GM19372 (cell line): ENCODE data around the gene UBE2I.

Experiments used
- ATAC-seq: cut with Tn5 transposase; IDR thresholded peaks from one replicate; pipeline ENCODE4 v1.9.1; 2021; ENCODE audit warnings: mild to moderate bottlenecking, low read depth, moderate library complexity; ENCODE audit not compliant: unreplicated experiment

UBE2I gene

DNA sequence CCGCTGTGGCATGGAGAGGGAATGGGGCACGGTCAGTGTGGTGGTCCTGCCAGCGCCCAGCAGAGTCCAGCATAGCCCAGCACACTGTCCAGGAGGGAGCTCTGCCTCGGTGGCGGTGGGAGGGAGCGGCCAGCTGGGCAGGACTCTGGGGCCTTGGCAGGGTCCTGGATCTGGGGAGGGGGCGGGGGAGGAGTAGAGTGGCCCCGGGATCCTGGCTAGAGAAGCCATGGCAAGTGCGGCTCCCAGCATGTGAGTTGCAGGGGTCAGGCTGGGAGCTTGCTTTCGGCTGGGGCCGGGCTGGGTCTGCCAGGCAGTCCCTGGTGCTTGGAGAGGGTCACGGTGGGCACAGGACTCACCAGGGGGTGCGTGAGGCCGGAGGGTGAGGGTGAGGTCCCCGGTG, 46.2 kb downstream of the UBE2I start:
- ATAC-seq: no peak

GRCh38 chr16:1356061-1356900, 46.8 kb downstream of the UBE2I start:
- no peak for ATAC-seq

GRCh38 chr16:1357906-1358566, 48.6 kb downstream of the UBE2I start:
- no peak for ATAC-seq

GRCh38 chr16:1361685-1362360, 52.4 kb downstream of the UBE2I start:
- no peak for ATAC-seq

GRCh38 chr16:1362807-1363206, 53.4 kb downstream of the UBE2I start:
- no peak for ATAC-seq

DNA sequence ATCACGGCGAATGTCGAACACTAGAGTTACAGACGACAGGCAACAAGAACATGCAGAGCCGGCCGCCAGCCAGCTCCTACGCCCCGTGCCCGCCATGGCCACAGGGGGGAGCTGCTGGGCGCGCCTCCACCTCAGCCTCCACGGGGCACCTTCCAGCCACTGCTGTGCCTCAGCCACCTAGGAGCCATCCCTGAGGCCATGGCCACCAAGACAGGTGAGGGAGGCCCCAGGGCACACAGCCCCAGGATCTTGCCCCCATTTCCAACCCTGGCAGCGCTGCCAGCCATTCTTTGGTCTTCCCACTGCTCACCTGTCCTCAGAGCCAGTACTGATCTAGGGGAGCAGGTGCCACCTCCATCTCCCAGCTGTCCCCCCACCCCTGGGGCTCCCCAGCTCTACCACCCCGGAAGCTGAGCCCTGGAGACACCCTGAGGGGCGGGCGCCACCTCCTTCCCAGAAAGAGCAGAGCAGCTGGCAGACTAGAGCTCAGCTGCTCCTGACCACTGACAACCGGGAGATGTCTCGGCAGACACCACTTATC, 54.1 kb downstream of the UBE2I start:
- ATAC-seq: no peak

DNA sequence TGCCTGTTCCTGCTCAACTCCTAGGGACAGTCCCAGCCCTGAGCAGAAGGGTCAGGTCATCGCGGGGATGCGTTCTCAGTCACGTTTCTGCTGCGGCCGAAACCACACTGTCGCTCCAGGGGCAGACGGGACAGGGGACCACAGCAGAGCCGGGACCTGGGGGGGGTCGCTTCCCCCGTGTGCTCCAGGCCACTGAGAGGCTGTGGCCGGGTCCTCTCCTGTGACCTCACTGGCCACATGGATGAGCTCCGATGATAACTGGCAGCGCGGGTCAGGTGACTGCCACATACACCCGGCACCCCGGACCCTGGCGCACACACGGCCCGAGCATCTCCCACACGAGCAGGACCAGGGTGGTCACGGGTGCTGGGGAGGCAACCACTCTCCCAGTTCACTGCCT, 55.1 kb downstream of the UBE2I start:
- ATAC-seq: no peak

DNA sequence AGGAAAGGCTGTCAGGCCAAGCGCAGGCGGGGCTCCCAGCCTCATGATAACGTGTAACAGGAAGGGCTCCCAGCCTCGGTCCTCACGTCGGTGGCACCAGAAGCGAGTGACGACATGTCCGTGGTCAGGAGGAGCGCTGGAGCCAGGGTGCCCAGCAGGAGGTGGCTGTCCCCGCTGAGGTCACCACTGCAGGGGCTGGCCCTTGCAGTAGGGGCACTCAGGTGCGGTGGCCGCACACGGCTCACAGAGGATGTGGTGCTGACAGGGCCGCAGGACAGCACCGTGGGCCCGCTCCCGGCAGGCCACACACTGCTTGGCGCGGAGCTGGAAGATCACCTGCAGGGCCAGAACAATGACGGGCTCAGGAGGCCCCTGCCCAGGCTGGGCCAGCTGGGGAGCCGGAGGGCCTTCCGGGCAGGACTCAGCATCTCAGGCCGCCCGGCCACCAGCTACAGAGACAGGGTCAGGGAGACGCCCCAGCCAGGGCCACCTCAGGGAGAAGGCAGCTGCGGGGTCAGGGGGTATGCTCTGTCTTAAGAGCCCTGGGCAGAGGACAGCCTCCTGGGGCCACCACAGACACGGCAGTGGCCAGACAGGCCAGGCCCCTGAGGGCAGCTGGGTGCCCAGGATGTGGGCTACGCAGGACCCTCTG, 56.8 kb downstream of the UBE2I start:
- no peak for ATAC-seq

DNA sequence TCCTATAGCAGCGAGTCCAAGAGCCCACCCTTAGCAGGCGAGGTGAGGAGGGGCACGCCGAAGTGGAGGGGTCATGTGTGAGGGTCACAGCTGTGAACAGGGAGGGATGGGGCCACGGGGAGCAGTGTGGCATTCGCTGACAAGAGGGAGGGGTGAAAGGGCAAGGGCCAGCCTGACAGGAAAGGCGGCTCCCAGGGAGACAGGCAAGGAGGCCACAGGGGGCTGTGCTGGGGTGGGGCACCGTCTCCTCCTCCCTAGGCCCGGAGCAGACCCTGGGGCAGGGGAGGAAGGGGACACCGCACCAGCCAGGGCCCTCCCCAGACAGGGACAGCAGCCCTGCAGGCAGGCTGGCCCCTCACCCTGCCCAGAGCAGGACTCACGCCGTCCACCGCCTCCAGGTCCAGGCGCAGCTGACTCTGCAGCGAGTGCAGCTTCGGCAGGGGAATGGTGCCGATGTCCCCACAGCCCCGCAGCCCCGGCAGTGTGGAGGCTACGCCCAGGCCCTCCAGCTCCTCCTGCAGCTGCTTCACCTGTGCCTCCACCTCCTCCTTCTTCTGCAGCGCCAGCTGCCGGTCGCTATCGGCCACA, 57.4 kb downstream of the UBE2I start:
- no peak for ATAC-seq

GRCh38 chr16:1367486-1368174, 58.2 kb downstream of the UBE2I start:
- ATAC-seq: no peak

DNA sequence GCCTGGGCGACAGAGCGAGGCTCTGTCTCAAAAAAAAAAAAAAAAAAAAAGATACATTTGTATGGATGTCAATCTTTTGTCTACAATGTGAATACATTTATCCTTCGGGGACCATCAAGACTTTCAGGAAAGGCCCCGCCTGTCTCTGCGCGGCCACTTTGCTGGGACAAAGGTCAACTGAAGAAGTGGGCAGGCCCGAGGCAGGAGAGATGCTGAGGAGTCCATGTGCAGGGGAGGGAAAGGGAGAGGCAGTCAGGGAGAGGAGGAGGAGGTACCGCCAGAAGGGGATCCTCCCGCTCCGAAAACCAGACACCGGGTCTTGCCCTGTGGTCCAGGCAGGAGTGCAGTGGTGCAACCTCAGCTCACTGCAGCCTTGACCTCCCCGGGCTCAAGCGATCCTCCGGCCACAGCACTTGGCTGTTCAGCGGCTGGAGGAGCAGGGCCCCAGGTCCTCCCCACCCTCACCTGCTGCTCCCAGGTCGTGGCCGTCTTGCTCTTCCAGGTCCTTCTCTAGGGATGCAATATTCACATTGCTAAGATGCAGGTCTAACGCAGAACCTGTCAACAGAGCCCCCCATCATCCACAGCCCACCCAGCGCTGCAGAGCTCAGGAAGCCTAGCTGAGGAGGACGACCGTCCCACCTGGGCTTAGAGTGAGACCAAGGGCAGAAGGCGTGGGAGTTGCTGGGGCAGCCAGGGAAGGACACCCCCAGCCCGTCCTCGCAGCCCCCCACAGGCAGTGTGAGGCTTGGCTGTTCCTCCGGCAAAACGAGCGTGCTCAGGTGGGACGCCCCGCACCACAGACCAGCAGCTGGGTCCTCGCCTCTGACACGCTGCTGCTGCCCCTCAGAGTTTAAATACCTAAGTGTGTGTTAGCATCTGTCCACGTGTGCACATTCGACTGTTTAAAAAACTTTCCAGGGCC, 61.9 kb downstream of the UBE2I start:
- no peak for ATAC-seq

DNA sequence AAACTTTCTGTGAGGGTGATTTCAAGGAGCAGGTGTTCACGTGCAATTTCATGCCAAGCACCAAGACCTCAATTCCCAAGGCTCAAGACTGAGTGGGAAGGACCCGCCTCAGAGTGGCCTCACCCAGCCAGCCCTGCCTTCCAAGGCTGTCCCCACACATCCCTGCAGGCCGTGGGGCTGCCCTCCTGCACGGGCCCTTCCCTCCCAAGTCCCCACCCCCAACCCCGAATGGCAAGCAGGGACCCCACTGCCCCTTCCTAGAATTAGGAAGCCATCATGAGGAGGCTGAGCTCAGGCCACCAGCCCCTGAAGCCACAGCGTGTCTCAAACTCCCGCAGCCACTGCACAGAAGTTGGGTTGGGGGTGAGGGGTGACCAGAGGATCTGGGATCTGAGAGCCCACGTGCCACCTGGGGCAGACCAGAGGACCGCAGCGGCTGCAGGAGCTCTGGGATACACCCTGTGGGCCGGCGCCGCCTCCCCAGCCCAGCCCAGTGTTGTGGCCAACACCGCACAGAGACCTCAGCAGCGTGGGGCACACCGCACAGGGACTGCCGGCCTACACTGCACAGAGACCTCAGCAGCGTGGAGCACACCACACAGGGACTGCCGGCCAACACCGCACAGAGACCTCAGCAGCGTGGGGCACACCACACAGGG, 63.0 kb downstream of the UBE2I start:
- no peak for ATAC-seq

- no peak for ATAC-seq
Measured at GRCh38 chr16:1374418-1375297, 65.2 kb downstream of the UBE2I start.

- no peak for ATAC-seq
Measured at GRCh38 chr16:1375298-1375640, 65.8 kb downstream of the UBE2I start.

GRCh38 chr16:1375741-1376410, 66.4 kb downstream of the UBE2I start:
- ATAC-seq: no peak
